ENCODE results near the gene MSRB1.

MSRB1 gene

GRCh38 chr16:1977875-1978268 is 34.9 kb upstream of the MSRB1 start:
- Histone ChIP-seq H3K79me2 (ENCODE audit: insufficient read depth, low read length) (peaks cover 22% of the 10 kb centered on the region), H3K36me3 (ENCODE audit: insufficient read depth, low read length) (peaks cover 54% of the 10 kb centered on the region), H3K9ac (ENCODE audit: low read depth, low read length) (no peak overlapping the region), H4K20me1 (ENCODE audit: insufficient read depth, low read length) (peaks cover 28% of the 10 kb centered on the region), H3K9me3 (ENCODE audit: insufficient read depth, low read length, severe bottlenecking) (no peaks in the 10 kb centered on the region), H3K4me3 (ENCODE audit: low read depth in 1 of 2, low read length in 2 of 2) (no peak overlapping the region), H3K27ac (ENCODE audit: low read length) (no peak overlapping the region), H3K27me3 (ENCODE audit: insufficient read depth, low read length, poor library complexity) (peaks cover 6% of the 10 kb centered on the region), H3K4me2 (ENCODE audit: insufficient read depth, low read length) (no peak overlapping the region), H3K4me1 (ENCODE audit: insufficient read depth, low read length) (peaks cover 19% of the 10 kb centered on the region), H2AFZ (ENCODE audit: low read depth, low read length) (no peak overlapping the region)
- DNase-seq: no peak
- no peak for ATAC-seq (ENCODE audit: insufficient read depth, low read depth)
- no peak for TF ChIP-seq EZH2 (IDR thresholded peaks at IDR 0.05; ENCODE audit: borderline replicate concordance, low read depth, low read length, severe bottlenecking)
- no peak for TF ChIP-seq CTCF (IDR thresholded peaks at IDR 0.05; ENCODE audit: borderline replicate concordance, extremely low read depth, low read length, poor library complexity, severe bottlenecking)

GRCh38 chr16:1976951-1977874 is 34.2 kb upstream of the MSRB1 start:
- TF ChIP-seq EZH2 (IDR thresholded peaks at IDR 0.05; ENCODE audit: borderline replicate concordance, low read depth, low read length, severe bottlenecking) (no peak), CTCF (IDR thresholded peaks at IDR 0.05; ENCODE audit: borderline replicate concordance, extremely low read depth, low read length, poor library complexity, severe bottlenecking) (no peak)
- ATAC-seq (ENCODE audit: insufficient read depth, low read depth) (no peak), DNase-seq (no peak)
- no peaks in the 10 kb centered on the region for H3K9me3 ChIP-seq (ENCODE audit: insufficient read depth, low read length, severe bottlenecking)
- H3K4me1 ChIP-seq (ENCODE audit: insufficient read depth, low read length): peaks cover 21% of the 10 kb centered on the region
- peaks cover 35% of the 10 kb centered on the region for H4K20me1 ChIP-seq (ENCODE audit: insufficient read depth, low read length)
- no peak overlapping the region for H3K4me2 ChIP-seq (ENCODE audit: insufficient read depth, low read length)
- H3K79me2 ChIP-seq (ENCODE audit: insufficient read depth, low read length): peaks cover 29% of the 10 kb centered on the region
- no peak overlapping the region for H3K27ac ChIP-seq (ENCODE audit: low read length)
- H3K36me3 ChIP-seq (ENCODE audit: insufficient read depth, low read length): peaks cover 54% of the 10 kb centered on the region
- no peak overlapping the region for H3K9ac ChIP-seq (ENCODE audit: low read depth, low read length)
- peaks cover 2% of the 10 kb centered on the region for H3K27me3 ChIP-seq (ENCODE audit: insufficient read depth, low read length, poor library complexity)
- H2AFZ ChIP-seq (ENCODE audit: low read depth, low read length): no peak overlapping the region
- no peak overlapping the region for H3K4me3 ChIP-seq (ENCODE audit: low read depth in 1 of 2, low read length in 2 of 2)

GRCh38 chr16:1976216-1976520 is 33.2 kb upstream of the MSRB1 start:
- H3K4me2 ChIP-seq (ENCODE audit: insufficient read depth, low read length): no peak overlapping the region

More at GRCh38 chr16:1976216-1976520, 33.2 kb upstream of the MSRB1 start:
- H3K4me1 ChIP-seq (ENCODE audit: insufficient read depth, low read length): peaks cover 26% of the 10 kb centered on the region
- no peak overlapping the region for H2AFZ ChIP-seq (ENCODE audit: low read depth, low read length)
- no peak for TF ChIP-seq CTCF (IDR thresholded peaks at IDR 0.05; ENCODE audit: borderline replicate concordance, extremely low read depth, low read length, poor library complexity, severe bottlenecking)
- no peak for TF ChIP-seq EZH2 (IDR thresholded peaks at IDR 0.05; ENCODE audit: borderline replicate concordance, low read depth, low read length, severe bottlenecking)
- no peaks in the 10 kb centered on the region for H3K27me3 ChIP-seq (ENCODE audit: insufficient read depth, low read length, poor library complexity)
- H3K4me3 ChIP-seq (ENCODE audit: low read depth in 1 of 2, low read length in 2 of 2): no peak overlapping the region
- H3K9me3 ChIP-seq (ENCODE audit: insufficient read depth, low read length, severe bottlenecking): no peaks in the 10 kb centered on the region
- H3K36me3 ChIP-seq (ENCODE audit: insufficient read depth, low read length): peaks cover 54% of the 10 kb centered on the region
- no peak for DNase-seq
- ATAC-seq (ENCODE audit: insufficient read depth, low read depth): no peak
- H3K27ac ChIP-seq (ENCODE audit: low read length): no peak overlapping the region
- peaks cover 31% of the 10 kb centered on the region for H4K20me1 ChIP-seq (ENCODE audit: insufficient read depth, low read length)
- no peak overlapping the region for H3K9ac ChIP-seq (ENCODE audit: low read depth, low read length)
- H3K79me2 ChIP-seq (ENCODE audit: insufficient read depth, low read length): peaks cover 37% of the 10 kb centered on the region
